Fibroblast of lung (primary cell): ENCODE measurements around the gene SPOCK3.

ENCODE experiments used
- CTCF ChIP-seq, 2 donors: IDR thresholded peaks in 1 of 2; conservative IDR thresholded peaks in 1 of 2; 1 replicate in 1 of 2; 2 replicates in 1 of 2; pipeline ENCODE4 v1.5.1; 2011 to 2012; ENCODE audit warnings: low read length in 2 of 2, control low read depth in 1 of 2, inconsistent platforms in 1 of 2, low read depth in 1 of 2, mild to moderate bottlenecking in 1 of 2
- EZH2 ChIP-seq: IDR thresholded peaks from 2 replicates; pipeline ENCODE4 v1.5.1; 2012; ENCODE audit warnings: low read length, control low read depth, mild to moderate bottlenecking; ENCODE audit errors: missing control alignments

DNA sequence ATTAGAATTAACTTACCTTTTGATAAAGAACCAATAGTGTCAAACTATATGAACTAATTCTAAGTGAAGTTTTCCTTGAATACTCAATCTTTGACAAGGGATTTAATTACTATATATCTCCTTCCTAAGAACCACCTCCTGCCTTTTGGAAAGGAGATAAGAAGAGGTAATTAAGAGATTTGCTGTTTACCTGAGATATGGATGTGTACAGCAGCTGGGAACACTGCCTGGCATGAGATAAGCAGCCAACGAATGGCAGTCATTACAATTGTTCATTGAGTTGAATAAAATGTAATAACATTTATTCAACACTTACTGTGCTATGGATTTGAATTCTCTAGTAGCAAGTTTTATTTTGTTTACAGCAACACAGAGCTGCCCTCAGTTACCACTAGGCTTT, 407.1 kb downstream of the SPOCK3 start:
- TF ChIP-seq CTCF (conservative IDR thresholded peaks at IDR 0.05 in 1 of 2, IDR thresholded peaks at IDR 0.05 in 1 of 2; ENCODE audit: low read depth in 1 of 2, low read length in 2 of 2) (no peak), EZH2 (no peak)
